Body of pancreas (tissue), 4 donors: Measurements from ENCODE around the gene DLG2.

Experiments
- POLR2A ChIP-seq, 3 donors: fragments of 450-650 bp; IDR thresholded peaks; one replicate each; pipeline ENCODE4 v1.6.1; 2016; ENCODE audit warnings: antibody characterized with exemption in 3 of 3, mild to moderate bottlenecking in 2 of 3
- TF ChIP-seq, protein P1 (sequence below), 7 experiments: fragments of 450-650 bp in 4 of 7; fragments of 200-600 bp in 3 of 7; sonication (generic) in 3 of 7; IDR thresholded peaks; one replicate each; pipeline ENCODE4 v1.5.1; 2016 to 2019; ENCODE audit warnings: antibody characterized with exemption in 7 of 7

DNA sequence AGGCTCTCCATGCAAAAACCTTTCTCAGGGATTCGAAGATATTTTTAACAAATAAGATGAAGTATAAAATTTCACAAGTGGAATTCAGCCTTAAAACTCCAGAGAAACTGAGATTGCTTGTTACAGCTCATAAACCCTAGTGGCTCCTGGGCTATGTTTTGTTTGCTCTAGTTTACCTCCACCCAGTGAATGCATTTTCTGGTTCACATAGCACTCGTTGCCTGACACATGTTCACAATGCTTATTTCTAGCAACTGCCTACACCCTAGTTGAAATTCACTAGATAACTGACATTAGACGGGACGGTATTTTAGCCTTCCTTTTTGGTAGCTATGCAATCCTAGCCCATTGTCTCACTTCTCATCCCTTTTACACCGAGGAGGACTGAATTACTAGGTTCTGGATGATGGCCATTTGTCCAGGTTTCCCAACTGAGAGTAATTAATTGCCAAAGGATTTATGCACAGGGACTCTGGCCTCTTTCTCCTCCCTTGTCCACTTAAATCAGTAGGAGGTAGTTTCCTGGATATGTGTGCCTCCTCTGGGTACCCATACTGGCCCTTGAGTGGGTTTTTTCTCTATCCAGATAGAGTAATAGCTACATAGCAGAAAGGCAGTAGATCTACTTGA lies 951.6 kb downstream of the DLG2 start:
- no peak for TF ChIP-seq POLR2A (IDR thresholded peaks at IDR 0.05)
- TF ChIP-seq, protein P1, sequence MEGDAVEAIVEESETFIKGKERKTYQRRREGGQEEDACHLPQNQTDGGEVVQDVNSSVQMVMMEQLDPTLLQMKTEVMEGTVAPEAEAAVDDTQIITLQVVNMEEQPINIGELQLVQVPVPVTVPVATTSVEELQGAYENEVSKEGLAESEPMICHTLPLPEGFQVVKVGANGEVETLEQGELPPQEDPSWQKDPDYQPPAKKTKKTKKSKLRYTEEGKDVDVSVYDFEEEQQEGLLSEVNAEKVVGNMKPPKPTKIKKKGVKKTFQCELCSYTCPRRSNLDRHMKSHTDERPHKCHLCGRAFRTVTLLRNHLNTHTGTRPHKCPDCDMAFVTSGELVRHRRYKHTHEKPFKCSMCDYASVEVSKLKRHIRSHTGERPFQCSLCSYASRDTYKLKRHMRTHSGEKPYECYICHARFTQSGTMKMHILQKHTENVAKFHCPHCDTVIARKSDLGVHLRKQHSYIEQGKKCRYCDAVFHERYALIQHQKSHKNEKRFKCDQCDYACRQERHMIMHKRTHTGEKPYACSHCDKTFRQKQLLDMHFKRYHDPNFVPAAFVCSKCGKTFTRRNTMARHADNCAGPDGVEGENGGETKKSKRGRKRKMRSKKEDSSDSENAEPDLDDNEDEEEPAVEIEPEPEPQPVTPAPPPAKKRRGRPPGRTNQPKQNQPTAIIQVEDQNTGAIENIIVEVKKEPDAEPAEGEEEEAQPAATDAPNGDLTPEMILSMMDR (IDR thresholded peaks at IDR 0.05): no peak
